Gastroesophageal sphincter (tissue), 3 donors: ENCODE results near the gene NKAIN4.

Experiments
- EP300 ChIP-seq: sonication (generic); formaldehyde crosslinking; IDR thresholded peaks from one replicate; pipeline ENCODE4 v1.6.1; 2017; ENCODE audit warnings: antibody characterized with exemption, mild to moderate bottlenecking
- POLR2A ChIP-seq, 2 donors: fragments of 450-650 bp; IDR thresholded peaks; one replicate each; pipeline ENCODE4 v1.6.1; 2017; ENCODE audit warnings: antibody characterized with exemption in 2 of 2, mild to moderate bottlenecking in 2 of 2, moderate library complexity in 1 of 2
- POLR2AphosphoS5 ChIP-seq: sonication (generic); formaldehyde crosslinking; IDR thresholded peaks from one replicate; pipeline ENCODE4 v1.6.1; 2017; ENCODE audit warnings: antibody characterized with exemption
- TF ChIP-seq, protein P1 (sequence below), 4 experiments: fragments of 200-600 bp in 2 of 4; fragments of 450-650 bp in 2 of 4; sonication (generic) in 1 of 4; IDR thresholded peaks; one replicate each; pipeline ENCODE4 v1.5.1; 2017 to 2019; ENCODE audit warnings: antibody characterized with exemption in 4 of 4, mild to moderate bottlenecking in 2 of 4, moderate library complexity in 2 of 4

DNA sequence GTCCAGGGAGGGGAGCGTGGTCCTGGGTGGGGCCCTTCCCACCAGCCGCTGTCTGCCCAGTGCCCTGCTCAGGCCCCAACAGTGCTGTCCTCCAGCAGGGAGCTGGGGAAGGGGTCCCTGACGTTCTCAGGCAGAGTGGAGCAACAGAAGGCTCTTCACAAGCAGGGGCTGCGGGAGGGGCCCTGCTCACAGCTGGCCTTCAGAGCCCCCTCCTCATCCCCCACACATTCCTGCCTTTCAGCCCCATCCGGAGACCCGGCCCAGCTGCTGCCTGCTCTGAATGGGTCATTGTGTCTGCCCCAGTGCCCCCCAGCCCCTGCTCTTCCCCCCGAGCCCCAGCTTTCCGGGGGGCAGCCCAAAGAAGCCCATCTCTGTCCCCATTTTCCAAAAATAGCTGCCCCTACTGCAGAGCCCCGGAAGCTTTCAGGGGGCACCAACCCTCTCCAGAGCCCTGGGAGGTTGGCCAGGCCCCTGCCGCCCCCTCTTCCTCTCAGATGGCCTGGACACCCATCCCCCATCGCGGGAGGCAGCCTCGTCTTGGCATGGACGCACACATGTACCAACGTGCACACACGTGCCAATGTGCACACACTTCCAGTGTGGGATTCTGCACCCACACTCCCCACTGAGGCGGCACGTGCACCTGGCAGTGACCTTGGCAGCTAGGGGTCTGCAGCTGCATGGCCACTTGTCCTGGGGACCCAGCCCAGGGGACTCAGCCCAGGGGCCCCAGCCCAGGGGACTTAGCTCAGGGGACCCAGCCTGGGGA, 42.5 kb upstream of the NKAIN4 start:
- no peak for TF ChIP-seq POLR2A (IDR thresholded peaks at IDR 0.05)
- TF ChIP-seq, protein P1, sequence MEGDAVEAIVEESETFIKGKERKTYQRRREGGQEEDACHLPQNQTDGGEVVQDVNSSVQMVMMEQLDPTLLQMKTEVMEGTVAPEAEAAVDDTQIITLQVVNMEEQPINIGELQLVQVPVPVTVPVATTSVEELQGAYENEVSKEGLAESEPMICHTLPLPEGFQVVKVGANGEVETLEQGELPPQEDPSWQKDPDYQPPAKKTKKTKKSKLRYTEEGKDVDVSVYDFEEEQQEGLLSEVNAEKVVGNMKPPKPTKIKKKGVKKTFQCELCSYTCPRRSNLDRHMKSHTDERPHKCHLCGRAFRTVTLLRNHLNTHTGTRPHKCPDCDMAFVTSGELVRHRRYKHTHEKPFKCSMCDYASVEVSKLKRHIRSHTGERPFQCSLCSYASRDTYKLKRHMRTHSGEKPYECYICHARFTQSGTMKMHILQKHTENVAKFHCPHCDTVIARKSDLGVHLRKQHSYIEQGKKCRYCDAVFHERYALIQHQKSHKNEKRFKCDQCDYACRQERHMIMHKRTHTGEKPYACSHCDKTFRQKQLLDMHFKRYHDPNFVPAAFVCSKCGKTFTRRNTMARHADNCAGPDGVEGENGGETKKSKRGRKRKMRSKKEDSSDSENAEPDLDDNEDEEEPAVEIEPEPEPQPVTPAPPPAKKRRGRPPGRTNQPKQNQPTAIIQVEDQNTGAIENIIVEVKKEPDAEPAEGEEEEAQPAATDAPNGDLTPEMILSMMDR (IDR thresholded peaks at IDR 0.05), result no peak
- no peak for TF ChIP-seq EP300
- no peak for TF ChIP-seq POLR2AphosphoS5
